ENCODE data around the gene FCRLB.
"Not testable (repeated sequence)": the region's sequence is repeated elsewhere in the genome, so short reads cannot be mapped to it uniquely, and the experiment has no call there.

Gene FCRLB

DNA sequence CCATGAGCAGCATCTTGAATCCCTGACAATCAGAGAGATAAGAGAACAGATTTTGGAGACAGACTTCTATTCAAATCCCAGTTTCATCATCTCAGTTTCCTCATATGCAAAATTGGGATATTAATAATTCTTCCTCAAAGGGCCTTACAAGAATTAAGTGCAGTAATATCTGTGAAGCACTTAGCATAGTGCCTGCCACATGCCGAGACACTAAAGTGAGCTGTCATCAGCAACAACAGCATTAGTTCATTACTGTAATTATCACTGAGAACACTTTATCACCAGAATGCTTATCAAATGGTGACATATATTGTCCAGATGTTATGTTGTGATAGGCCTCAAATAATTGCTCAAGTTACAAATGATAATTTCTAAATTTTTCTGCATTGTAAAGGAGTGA is 922 bp upstream of the FCRLB start:
- DNase-seq (ENCODE audit: low spot score): no peak

DNA sequence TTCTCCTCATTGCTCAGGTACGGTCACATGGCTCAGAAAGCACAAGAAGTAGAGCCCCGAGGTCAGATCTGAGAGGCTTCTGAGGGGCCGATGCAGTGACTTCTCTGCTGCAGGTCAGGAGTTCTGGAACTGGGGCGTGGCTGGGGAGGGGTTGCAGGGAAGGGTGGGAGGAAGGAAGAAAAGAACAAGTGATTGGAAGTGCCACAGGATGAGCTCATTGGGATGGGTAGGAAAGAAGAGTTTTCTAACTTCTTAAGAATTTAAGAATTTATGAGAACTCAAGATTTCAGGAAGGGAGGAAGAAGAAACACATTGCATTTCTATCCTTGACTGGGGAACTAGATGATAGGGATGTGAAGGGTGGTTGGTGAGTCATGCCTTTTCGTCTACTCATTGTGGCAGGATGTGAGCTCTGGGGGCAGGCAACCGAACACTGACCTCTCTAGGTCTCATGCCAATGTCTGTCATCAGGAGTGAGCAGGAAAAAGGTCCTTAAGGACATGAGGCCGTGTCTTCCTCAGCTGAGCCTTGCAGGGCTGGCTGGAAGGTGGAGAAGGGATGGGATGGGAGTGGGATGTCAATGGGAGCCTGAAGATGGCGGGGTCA is 497 bp downstream of the FCRLB start:
- DNase-seq (ENCODE audit: low spot score): no peak

DNA sequence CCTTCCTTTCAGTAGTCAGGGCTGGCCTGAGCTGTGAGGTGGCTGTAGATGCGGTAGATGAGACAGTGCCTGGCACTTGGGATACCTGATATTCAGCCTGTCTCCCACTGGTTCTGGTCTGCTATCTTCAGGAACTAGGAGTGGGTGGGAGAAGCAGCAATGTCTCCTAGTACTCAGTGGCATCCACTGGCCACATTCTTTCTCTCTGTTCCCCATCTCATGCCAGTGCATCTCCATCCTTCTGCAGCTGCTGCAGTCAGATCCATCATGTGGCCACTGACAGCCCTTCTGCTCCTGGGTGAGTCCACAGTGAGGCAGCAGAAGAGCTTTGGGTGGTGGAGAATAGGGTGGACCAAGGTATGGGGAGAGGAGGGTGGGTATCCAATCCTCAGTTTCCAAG is 1.1 kb downstream of the FCRLB start:
- no peak for DNase-seq (ENCODE audit: low spot score)

DNA sequence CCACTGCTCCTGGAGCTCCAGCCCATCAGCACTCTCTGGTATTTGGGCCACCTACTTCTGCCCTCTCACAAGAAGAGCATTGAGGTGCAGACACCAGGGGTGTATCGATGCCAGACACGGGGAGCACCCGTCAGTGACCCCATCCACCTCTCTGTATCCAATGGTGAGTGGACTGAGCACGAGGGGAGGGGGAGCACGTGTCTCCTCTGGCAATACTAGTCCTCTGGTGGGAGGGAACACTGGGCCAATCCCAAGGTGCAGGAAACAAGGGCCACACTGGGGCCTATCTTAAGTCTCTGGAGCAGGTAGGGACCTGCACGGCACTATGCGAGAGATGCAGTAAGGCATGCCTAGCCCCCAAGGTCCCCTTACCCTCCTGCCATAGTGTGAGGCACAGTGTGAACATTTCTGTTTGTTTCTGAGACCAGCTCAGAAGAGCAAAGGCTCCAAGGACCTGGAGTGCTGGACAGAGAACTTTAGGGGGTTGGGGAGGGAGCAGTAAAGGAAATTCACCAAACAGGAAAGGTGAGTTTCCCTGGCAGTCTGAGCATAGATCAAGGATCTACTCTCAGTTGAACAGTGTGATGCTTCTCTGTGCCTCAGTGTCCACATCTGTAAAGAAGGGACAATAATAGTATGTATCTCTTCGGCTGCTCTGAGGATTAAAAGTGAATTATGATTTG is 2.3 kb downstream of the FCRLB start:
- DNase-seq (ENCODE audit: low spot score): no peak

DNA sequence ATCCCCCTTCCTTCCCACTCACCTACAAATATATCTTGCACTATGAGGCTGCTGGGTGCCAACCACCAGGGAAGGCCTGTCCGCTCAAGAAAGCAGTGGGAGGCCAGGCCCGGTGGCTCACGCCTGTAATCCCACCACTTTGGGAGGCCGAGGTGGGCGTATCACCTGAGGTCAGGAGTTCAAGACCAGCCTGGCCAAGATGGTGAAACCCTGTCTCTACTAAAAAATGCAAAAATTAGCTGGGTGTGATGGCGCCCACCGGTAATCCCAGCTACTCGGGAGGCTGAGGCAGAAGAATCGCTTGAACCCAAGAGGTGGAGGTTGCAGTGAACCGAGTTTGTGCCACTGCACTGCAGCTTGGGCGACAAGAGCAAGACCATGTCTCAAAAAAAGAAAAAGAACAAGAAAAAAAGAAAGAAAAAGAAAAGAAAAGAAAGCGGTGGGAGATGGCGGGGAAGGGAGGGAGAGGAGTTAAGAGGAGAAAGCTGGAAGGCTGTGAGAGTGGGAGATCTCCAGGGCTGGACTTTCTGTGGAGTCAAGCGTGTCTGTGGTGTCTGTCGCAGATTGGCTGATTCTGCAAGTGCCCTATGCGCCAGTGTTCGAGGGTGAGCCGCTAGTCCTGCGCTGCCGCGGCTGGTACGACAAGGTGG is 4.0 kb downstream of the FCRLB start:
- not testable (repeated sequence) for DNase-seq (ENCODE audit: low spot score)

DNA sequence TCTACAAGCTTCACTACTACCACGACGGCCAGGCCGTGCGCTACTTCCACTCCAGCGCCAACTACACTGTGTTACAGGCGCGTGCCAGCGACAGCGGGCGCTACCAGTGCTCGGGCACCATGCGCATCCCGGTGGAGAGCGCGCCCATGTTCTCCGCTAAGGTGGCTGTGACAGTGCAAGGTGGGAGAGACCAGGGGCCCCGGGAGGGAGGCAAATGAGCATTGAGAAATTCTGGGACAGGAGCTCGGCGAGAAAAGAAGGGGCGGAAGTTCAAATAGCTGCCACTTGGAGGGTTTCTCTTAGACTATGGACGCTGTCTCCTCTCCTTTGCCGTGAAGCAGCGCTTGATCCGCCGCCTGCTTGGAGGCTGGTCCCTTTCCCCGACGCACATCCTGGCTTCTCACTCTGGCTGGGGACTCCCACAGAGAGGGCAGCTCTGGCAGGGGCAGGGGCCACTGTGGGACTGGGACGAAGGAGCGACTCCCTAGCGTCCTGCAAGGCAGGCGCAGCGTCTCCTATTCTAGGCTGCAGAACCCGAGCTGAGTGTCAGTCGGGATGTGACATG is 4.6 kb downstream of the FCRLB start:
- DNase-seq (ENCODE audit: low spot score): peak; percentile 33

DNA sequence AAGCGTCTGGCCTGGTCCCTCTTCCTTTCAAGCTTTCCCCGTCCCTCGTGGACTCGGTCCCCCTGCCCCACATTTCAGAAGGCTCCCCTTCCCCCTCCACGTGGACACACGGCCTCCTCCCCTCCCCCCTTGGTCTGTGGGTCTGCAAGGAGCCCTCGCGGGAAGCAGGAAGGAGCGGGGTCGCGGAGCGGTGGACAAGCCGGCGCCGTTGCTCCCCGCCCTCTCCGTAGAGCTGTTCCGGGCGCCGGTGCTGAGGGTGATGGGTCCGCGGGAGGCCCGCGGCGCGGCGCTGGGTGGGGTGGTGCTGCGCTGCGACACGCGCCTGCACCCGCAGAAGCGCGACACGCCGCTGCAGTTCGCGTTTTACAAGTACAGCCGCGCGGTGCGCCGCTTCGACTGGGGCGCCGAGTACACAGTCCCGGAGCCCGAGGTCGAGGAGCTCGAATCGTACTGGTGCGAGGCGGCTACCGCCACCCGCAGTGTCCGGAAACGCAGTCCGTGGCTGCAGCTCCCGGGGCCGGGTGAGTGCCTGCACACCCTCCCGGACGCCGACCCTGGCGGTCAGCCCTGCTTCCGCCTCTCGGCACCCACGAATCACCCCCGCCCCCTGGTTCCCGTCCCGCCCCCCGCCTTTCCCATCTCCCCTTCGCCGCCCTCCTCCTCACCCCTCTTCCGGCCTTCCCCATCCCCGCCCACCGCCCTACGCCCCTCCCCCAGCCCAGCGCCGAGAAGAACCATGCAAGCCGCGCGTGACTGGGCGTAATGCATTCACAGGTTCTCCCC is 5.3 kb downstream of the FCRLB start:
- peak; percentile 67 for DNase-seq (ENCODE audit: low spot score)

DNA sequence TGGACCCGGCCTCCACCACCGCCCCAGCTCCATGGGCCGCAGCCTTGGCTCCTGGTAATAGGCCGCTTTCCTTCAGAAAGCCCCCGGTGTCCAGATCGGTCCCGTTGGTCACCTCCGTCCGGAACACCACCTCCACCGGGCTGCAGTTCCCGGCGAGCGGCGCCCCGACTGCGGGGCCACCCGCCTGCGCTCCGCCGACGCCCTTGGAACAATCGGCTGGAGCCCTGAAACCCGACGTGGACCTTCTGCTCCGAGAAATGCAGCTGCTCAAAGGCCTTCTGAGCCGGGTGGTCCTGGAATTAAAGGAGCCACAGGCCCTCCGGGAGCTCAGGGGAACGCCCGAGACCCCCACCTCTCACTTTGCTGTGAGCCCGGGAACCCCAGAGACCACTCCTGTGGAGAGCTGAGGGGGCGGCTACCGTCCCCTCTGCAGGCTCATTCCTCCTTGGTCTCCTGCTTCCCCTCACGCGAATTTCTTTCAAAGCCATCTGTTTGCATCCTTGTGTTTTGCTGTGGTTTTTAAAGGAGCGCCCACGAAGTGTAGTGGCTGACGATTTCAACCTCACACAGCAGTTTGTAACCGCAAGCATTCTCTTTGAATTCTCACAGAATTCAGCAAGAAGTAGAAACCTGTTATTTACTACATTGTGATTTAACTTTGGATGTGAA is 6.0 kb downstream of the FCRLB start:
- peak; percentile 64 for DNase-seq (ENCODE audit: low spot score)

DNA sequence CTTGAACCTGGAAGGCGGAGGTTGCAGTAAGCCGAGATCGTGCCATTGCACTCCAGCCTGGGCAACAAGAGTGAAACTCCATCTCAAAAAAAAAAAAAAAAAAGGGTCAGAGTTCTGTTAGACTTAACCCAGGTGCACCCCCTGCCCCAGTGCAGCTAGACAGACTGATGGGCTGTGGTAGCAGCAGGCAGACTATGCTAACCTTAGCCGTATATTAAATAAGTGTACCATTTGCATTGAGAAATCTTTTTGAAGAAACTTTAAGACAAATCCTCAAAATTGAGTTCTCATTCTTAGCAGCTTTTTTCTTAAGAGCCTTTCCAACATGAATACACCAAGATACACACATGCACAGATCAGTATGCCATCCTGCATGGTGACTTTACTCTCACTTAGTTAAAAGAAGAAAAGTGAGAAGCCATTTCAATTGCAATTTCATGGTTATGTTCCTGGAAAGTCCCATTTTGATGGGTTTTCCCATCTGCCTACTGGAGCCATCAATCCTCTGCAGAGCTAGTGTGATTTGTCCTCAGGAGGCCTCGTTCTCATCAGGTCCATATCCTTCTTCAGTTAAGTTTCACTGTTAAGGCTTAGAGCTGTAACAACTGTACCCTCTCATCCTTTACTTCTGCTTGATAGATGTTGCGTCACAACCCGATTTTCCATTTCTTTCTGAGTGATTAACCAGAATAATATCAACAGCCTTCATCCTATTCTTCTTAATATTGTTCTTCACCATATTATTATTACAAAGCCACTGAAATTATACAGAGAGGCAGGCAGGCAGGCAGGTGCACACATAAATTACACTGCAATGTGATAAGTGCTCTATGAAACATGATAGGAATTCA is 7.3 kb downstream of the FCRLB start:
- no peak for DNase-seq (ENCODE audit: low spot score)

DNA sequence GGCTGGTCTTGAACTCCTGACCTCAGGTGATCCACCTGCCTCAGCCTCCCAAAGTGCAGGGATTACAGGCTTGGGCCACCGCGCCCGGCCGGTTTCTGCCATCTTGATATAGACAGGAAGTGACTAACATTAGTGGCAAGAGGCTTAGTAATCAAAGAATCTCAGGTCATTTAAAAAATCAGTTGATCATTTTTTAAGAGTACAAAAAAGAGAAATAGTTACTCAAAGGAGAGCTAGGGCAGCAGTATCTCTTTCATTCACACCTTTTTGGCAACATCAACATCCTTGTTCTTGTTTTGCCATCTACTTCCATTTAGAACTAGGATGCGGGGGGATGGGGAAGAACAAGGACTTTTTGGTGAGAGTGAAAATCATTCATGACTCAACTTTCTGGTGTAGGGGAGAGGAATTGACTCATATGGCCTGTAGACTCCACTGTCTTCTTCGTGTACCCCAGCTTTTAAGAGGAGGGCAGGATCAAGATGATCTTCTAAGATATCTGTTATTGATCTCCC is 8.8 kb downstream of the FCRLB start:
- DNase-seq (ENCODE audit: low spot score): peak; percentile 67

DNA sequence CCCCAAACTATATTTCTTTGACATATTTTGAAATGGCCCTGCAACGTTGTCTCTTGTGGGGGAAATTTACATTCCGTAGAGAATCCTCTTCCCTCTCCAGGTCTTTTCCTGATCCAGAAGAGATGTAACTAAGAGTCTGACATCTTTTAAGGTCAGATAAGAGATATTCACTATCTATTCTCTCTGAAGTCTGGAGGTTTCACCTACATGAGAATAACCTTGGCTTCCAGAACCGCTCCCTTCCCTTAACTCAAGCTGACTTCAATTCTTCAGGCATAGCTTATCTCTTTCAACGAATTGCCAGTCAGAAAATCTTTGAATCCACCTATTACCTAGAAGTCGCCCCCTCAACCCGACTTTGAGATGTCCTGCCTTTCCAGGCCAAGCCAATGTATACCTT is 9.9 kb downstream of the FCRLB start:
- DNase-seq (ENCODE audit: low spot score): no peak

DNA sequence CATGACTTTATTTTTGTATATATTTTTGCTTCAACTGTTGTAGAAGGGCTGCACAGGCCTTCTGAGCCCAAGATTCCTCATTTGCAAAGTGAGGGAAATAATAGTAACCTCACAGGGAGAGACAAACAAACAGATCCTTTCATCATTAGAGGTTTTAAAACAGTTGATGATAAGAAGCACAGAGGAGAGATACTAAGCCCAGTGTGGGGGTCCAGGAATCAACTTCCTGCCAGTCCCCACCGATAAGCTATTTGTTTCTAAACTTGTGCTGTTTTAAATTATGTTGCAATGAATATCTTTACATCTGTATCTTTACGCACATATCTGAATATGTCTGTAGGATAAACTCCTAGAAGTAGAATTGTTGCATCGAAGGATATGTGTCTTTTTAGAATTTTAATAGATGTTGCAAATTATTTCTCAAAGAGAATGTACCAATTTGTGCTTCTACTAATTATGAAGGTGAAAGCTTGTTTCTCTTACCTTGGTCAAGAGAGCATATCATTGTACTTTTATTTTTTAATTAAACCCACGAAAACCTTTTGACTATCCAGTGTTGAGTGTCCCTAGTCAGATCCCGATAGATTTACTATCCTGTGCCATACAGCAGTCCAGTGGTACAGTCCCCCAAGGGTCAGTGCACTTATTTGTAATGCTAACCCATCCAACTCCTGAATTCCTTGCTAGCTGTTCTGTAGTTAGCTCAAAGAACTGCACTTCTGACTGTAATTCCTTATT is 10.8 kb downstream of the FCRLB start:
- no peak for DNase-seq (ENCODE audit: low spot score)

DNA sequence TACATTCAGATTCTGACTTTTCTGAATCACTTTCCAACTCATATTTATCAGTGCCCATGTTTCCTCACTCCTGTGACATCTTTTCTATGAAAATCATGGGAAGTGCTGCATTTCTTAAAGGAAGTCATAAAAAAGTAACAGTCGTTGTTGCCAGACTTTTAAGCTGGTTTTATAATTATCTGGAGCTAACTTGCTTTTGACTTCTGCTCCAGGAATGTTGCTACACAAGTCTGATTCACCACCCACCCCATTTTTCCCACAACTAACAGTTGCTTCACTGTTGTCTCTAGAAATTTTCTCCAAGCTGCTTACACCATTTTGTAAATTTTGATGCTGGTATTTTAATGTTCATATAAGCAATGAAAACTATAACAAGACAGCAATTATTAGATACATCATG is 12.2 kb downstream of the FCRLB start:
- no peak for DNase-seq (ENCODE audit: low spot score)

DNA sequence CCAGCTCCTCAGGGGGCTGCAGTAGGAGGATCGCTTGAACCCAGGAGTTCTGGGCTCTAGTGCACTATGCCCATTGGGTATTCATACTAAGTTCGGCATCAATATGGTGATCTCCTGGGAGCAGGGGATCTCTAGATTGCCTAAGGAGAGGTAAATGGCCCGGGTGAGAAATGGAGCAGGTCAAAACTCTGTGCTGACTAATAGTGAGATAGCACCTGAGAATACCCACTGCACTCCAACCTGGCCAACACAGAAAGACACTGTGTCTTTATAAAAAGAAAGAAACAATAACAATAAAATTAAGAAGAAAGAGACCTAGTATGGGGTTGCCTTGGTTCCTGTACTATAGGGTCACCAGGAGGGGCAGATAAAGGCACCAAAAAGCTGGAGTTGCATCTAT is 14.5 kb downstream of the FCRLB start:
- DNase-seq (ENCODE audit: low spot score): no peak

DNA sequence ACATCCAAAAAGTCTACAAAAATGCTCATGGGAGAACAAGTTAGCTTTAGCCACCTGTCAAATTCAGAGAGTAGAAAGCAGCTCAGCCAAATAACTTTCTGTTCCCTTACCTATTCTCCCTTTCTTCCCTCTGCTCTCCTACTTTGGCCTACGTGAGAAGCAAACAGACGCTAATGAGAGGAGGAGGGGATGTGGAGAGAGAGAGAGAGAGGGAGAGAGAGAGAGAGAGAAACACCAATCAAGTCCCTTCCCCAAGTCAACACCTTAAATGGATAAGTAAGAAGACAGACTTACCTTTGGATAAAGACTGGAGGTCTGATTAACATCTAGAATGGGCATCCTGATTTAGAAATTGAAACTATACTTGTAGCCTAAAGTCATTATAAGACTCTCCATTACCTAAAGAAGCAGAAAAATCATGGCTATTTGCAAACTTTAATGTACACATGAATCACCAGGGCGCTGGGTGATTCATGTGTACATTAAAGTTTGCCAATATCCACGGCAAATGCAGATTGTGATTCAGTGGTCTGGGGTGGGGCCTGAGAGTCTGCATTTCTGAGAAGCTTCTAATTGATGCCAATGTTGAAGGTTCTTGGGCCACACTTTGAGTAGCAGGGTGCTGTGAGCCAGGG is 15.1 kb downstream of the FCRLB start:
- DNase-seq (ENCODE audit: low spot score): peak; percentile 29

DNA sequence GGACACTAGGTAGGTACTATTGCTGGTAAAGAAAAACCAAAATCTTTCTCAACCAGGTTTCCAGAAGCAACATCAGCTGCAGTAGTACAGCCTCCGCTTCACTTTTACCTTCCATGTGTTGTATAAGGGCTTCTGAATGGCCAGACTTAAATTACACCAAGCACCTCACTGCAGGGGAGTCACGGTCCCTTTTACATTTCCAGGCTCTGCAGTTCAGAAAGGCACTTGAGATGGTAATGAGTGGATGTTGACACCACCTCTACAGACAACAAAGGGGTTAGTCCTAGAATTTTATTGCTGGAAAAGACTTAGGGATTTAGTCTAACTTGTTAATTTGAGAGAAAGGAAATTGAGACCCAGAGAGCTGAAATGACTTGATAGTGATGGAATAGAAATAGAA is 16.3 kb downstream of the FCRLB start:
- DNase-seq (ENCODE audit: low spot score): no peak

DNA sequence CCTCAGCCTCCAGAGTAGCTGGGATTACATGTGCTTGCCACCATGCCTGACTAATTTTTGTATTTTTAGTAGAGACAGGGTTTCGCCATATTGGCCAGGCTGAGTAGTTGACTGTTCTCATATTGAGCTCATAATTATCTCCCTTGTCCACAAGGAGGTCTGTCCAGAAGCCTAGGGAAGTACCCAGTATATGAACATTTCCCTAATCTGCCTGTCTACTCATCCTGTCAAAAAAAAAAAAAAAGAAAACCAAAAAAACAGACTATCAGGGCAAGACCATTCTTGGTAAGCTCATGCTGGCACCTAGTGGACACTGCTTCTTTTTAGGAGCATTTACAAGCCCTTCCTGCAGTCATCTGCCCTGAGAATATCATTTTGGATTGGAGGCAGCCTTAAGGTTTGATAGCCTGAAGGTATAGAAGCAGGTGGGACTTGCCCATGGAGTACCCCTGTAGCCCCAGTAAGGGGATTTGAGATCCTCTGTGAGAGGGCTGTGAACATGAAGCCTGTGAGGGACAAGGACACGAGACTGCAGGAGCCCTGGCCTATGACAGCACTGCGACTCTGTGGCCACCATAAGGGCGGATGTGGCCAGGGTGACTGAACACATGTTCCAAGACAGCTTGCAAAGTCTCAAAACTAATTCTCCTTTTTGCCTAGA is 17.4 kb downstream of the FCRLB start:
- DNase-seq (ENCODE audit: low spot score): peak; percentile 67

DNA sequence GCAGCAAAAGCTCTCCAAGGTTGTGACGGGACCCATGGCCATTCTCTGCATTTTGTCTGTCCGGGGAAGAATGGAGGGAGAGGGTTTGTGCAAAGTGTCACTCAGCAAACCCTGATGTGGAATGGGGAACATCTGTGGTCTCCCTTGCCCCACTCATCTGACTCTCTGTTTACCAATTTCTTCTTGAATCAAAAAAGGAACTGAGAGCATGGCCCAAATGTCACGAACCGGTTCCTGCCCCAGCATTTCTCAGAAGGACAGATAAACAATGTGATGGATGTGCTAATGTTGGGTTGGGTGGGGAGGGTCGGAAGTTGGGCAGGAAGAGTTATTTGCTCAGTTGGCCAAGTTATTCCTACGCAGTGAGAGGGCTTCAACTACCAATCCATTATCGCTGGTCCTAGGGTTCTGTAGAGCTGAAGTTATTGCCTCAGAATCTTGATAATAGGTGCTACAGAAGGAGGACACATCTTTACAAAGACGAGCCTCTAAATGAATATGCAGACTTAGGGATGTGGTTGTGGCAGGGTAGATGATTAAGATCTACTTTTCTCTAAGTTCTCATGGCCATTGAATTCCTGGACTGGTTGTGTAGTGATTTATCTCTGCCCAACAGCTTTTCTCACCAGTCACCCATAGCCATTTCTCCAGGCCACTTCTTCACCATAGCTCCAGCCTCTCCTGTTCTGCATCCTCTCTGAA is 18.7 kb downstream of the FCRLB start:
- no peak for DNase-seq (ENCODE audit: low spot score)

Measured in CD4-positive, alpha-beta T cell treated with Interleukin-2 at 100 ng/mL for 4 hours (primary cell).